Measurements from ENCODE around the gene HOTAIR.

HOTAIR gene

GRCh38 chr12:53967421-53967925, 7.3 kb downstream of the HOTAIR start:
- DNase-seq (ENCODE audit: low spot score): no peak
- TF ChIP-seq CTCF (IDR thresholded peaks at IDR 0.05; ENCODE audit: borderline replicate concordance, control extremely low read depth, extremely low read depth, insufficient read depth, missing control alignments): no peak
- in situ Hi-C loops (cut with MboI; ENCODE audit: low sequenced_read_pairs, unreplicated experiment): no loop called here

- no peak for TF ChIP-seq CTCF (IDR thresholded peaks at IDR 0.05; ENCODE audit: borderline replicate concordance, control extremely low read depth, extremely low read depth, insufficient read depth, missing control alignments)
- in situ Hi-C loops (cut with MboI; ENCODE audit: low sequenced_read_pairs, unreplicated experiment): no loop called here
- no peak for DNase-seq (ENCODE audit: low spot score)
Observed at GRCh38 chr12:53966385-53967133, 8.2 kb downstream of the HOTAIR start.

GRCh38 chr12:53966085-53966384, 8.7 kb downstream of the HOTAIR start:
- no peak for DNase-seq (ENCODE audit: low spot score)
- TF ChIP-seq CTCF (IDR thresholded peaks at IDR 0.05; ENCODE audit: borderline replicate concordance, control extremely low read depth, extremely low read depth, insufficient read depth, missing control alignments): no peak
- in situ Hi-C loops (cut with MboI; ENCODE audit: low sequenced_read_pairs, unreplicated experiment): no loop called here

GRCh38 chr12:53965281-53966084, 9.3 kb downstream of the HOTAIR start:
- no peak for DNase-seq (ENCODE audit: low spot score)
- in situ Hi-C loops (cut with MboI; ENCODE audit: low sequenced_read_pairs, unreplicated experiment): no loop called here
- no peak for TF ChIP-seq CTCF (IDR thresholded peaks at IDR 0.05; ENCODE audit: borderline replicate concordance, control extremely low read depth, extremely low read depth, insufficient read depth, missing control alignments)

- no peak for TF ChIP-seq CTCF (IDR thresholded peaks at IDR 0.05; ENCODE audit: borderline replicate concordance, control extremely low read depth, extremely low read depth, insufficient read depth, missing control alignments)
- no peak for DNase-seq (ENCODE audit: low spot score)
- in situ Hi-C loops (cut with MboI; ENCODE audit: low sequenced_read_pairs, unreplicated experiment): no loop called here
Observed at GRCh38 chr12:53964315-53964713, 10.4 kb downstream of the HOTAIR start.

GRCh38 chr12:53963434-53964314, 11.1 kb downstream of the HOTAIR start:
- no peak for TF ChIP-seq CTCF (IDR thresholded peaks at IDR 0.05; ENCODE audit: borderline replicate concordance, control extremely low read depth, extremely low read depth, insufficient read depth, missing control alignments)
- in situ Hi-C loops (cut with MboI; ENCODE audit: low sequenced_read_pairs, unreplicated experiment): no loop called here
- DNase-seq (ENCODE audit: low spot score): no peak
